Vagina (tissue), 2 donors: Measurements from ENCODE around the gene GNG7. TPM values are rescaled to one million over a fixed set of nuclear protein-coding genes. Genes with fewer than 3 reads are reported as not detected.
A peak's percentile ranks its signal among the peaks of the same experiment; 100 is the strongest.
"Not testable (repeated sequence)": the region's sequence is repeated elsewhere in the genome, so short reads cannot be mapped to it uniquely, and the experiment has no call there.

Experiments used
- DNase-seq, 2 donors: peaks; one replicate each; pipeline ENCODE4 v3.0.0-alpha.2; 2017; ENCODE audit errors: extremely low spot score in 2 of 2
- H3K27ac ChIP-seq: fragments of 200-600 bp; sonication (generic); one replicate; pipeline ENCODE4 v1.5.1; 2019
- H3K27me3 ChIP-seq: fragments of 200-600 bp; sonication (generic); one replicate; pipeline ENCODE4 v1.5.1; 2019
- H3K36me3 ChIP-seq, 2 donors: fragments of 200-600 bp; sonication (generic); one replicate each; pipeline ENCODE4 v1.5.1; 2017 to 2019
- H3K4me1 ChIP-seq: fragments of 200-600 bp; sonication (generic); one replicate; pipeline ENCODE4 v1.5.1; 2019
- H3K4me3 ChIP-seq, 2 donors: fragments of 200-600 bp; sonication (generic); 1 replicate in 1 of 2; 2 replicates in 1 of 2; pipeline ENCODE4 v1.5.1; 2016 to 2019
- H3K9me3 ChIP-seq: fragments of 200-600 bp; sonication (generic); one replicate; pipeline ENCODE4 v1.5.1; 2019
- POLR2A ChIP-seq, 2 donors: fragments of 450-650 bp; IDR thresholded peaks; one replicate each; pipeline ENCODE4 v1.6.1; 2017; ENCODE audit warnings: antibody characterized with exemption in 2 of 2, mild to moderate bottlenecking in 2 of 2, moderate library complexity in 2 of 2
- POLR2AphosphoS5 ChIP-seq, 2 donors: sonication (generic); formaldehyde crosslinking; IDR thresholded peaks; one replicate each; pipeline ENCODE4 v1.9.0; 2017; ENCODE audit warnings: antibody characterized with exemption in 2 of 2, mild to moderate bottlenecking in 2 of 2, low read depth in 1 of 2; ENCODE audit not compliant: insufficient read depth in 1 of 2
- intact Hi-C: fragments of 100-400 bp; cut with DNase I; formaldehyde crosslinking; loops from one replicate; pipeline ENCODE4 v1.15.1; 2023
- total RNA-seq: library from RNA; depleted of rRNA; stranded (reverse); fragments of >200 nt; gene quantifications from one replicate; pipeline ENCODE4 v1.2.3, GENCODE V29; 2016
- TF ChIP-seq, protein P1 (sequence below), 3 experiments: fragments of 450-650 bp in 2 of 3; fragments of 200-600 bp in 1 of 3; sonication (generic) in 1 of 3; IDR thresholded peaks; one replicate each; pipeline ENCODE4 v1.5.1; 2017 to 2019; ENCODE audit warnings: antibody characterized with exemption in 3 of 3, mild to moderate bottlenecking in 2 of 3, moderate library complexity in 2 of 3

GNG7 gene
- total RNA-seq, 1 donor from 2014 or later: 2.0 TPM

DNA sequence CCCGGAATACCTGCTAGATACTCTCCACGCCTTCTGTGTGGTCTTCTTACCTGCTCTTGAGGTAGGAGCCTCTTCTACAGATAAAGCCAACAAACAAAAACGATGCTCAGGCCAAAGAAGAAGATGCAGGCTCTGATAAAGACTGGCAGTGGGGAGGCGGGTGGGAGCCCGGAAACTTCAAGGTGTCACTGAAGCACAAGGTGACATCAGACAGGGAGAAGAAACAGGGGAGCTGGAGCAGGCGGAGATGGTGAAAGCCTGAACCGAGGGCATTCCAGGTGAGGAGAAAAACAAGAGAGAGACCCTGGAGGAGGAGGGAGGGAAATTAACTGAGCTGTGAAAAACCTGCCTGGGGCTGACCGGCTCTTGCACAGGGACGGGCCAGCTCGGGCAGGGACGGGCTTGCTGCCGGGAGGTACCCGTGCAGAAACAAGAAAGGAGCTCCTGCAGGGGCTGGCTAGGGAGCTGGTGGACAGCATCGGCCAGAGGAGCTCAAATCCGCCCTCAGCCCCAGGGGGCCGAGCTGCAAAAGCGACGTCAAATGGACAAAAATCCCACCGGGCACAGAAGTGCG, 19.0 kb downstream of the GNG7 start:
- DNase-seq: no peak
- no peaks in the 10 kb centered on the region for H3K36me3 ChIP-seq
- H3K4me3 ChIP-seq: no peak overlapping the region
- TF ChIP-seq POLR2AphosphoS5 (IDR thresholded peaks at IDR 0.05; ENCODE audit: insufficient read depth in 1 of 2, low read depth in 1 of 2) (no peak), POLR2A (IDR thresholded peaks at IDR 0.05) (no peak)
- TF ChIP-seq, protein P1, sequence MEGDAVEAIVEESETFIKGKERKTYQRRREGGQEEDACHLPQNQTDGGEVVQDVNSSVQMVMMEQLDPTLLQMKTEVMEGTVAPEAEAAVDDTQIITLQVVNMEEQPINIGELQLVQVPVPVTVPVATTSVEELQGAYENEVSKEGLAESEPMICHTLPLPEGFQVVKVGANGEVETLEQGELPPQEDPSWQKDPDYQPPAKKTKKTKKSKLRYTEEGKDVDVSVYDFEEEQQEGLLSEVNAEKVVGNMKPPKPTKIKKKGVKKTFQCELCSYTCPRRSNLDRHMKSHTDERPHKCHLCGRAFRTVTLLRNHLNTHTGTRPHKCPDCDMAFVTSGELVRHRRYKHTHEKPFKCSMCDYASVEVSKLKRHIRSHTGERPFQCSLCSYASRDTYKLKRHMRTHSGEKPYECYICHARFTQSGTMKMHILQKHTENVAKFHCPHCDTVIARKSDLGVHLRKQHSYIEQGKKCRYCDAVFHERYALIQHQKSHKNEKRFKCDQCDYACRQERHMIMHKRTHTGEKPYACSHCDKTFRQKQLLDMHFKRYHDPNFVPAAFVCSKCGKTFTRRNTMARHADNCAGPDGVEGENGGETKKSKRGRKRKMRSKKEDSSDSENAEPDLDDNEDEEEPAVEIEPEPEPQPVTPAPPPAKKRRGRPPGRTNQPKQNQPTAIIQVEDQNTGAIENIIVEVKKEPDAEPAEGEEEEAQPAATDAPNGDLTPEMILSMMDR (IDR thresholded peaks at IDR 0.05): no peak
- no peaks in the 10 kb centered on the region for H3K9me3 ChIP-seq
- no peak overlapping the region for H3K27ac ChIP-seq
- H3K27me3 ChIP-seq: no peaks in the 10 kb centered on the region
- intact Hi-C loops: no loop called here
- no peaks in the 10 kb centered on the region for H3K4me1 ChIP-seq

DNA sequence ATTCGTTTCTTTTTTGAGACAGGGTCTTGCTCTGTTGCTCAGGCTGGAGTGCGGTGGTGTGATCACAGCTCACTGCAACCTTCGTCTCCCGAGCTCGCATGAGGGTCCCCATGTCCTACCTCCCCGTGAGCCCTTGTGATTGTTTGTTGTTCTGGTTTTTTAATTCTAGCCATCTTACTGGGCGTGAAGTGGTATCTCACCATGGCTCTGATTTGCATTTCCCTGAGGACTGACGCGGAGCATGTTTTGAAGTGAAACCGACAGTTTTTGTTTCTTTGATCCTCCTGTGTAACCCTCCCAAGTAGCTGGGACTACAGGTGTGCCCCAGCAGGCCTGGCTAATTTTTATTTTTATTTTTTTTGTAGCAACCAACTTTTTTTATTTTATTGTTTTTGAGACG, 21.7 kb downstream of the GNG7 start:
- TF ChIP-seq POLR2AphosphoS5 (IDR thresholded peaks at IDR 0.05; ENCODE audit: insufficient read depth in 1 of 2, low read depth in 1 of 2): no peak
- TF ChIP-seq, protein P1 (IDR thresholded peaks at IDR 0.05): no peak
- no peak for TF ChIP-seq POLR2A (IDR thresholded peaks at IDR 0.05)
- Histone ChIP-seq H3K4me3 (no peak overlapping the region), H3K4me1 (no peaks in the 10 kb centered on the region), H3K27ac (no peak overlapping the region), H3K36me3 (no peaks in the 10 kb centered on the region), H3K27me3 (no peaks in the 10 kb centered on the region), H3K9me3 (no peaks in the 10 kb centered on the region)
- intact Hi-C loops: no loop called here
- no peak for DNase-seq

DNA sequence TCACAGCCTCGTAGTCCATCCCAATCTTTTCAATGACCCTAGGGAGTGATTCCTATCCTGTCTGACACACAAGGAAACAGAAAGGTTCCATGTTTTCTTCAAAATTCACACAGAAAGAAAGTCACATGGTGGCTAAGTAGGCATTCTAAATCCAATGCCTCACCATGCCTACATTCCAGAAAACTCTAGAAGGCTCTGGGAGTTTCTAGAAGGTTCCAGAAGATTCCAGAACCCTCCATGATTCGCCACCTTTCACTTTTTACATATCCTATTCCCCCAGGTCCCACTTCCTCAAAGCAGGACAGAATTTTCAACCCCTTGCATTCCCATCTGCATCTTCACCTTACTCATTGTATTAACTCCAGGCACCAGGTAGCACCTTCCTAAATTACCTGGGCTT, 23.1 kb downstream of the GNG7 start:
- H3K36me3 ChIP-seq: no peaks in the 10 kb centered on the region
- DNase-seq: no peak
- no peaks in the 10 kb centered on the region for H3K9me3 ChIP-seq
- no peaks in the 10 kb centered on the region for H3K4me1 ChIP-seq
- intact Hi-C loops: no loop called here
- TF ChIP-seq POLR2A (IDR thresholded peaks at IDR 0.05) (no peak), POLR2AphosphoS5 (IDR thresholded peaks at IDR 0.05; ENCODE audit: insufficient read depth in 1 of 2, low read depth in 1 of 2) (peak in 1 of 2 donors; percentile 33)
- no peak overlapping the region for H3K27ac ChIP-seq
- no peak overlapping the region for H3K4me3 ChIP-seq
- no peaks in the 10 kb centered on the region for H3K27me3 ChIP-seq

DNA sequence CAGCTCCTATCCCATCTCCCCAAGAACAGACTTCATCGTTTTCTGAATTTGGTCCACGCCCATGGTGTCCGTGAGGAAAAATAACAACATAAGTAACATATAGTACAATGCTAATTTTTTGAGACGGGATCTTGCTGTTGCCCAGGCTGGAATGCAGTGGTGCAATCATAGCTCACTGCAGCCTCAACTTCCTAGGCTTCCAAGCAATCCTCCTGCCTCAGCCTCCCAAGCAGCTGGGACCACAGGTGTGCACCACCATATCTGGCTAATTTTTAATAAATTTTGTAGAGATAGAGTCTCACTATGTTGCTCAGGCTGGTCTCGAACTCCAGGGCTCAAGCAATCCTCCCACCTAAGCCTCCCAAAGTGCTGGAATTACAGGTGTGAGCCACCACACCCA, 23.5 kb downstream of the GNG7 start:
- H3K27ac ChIP-seq, H3K27me3 ChIP-seq, intact Hi-C loops, H3K4me3 ChIP-seq, H3K9me3 ChIP-seq, H3K4me1 ChIP-seq, H3K36me3 ChIP-seq, DNase-seq: not testable (repeated sequence)

DNA sequence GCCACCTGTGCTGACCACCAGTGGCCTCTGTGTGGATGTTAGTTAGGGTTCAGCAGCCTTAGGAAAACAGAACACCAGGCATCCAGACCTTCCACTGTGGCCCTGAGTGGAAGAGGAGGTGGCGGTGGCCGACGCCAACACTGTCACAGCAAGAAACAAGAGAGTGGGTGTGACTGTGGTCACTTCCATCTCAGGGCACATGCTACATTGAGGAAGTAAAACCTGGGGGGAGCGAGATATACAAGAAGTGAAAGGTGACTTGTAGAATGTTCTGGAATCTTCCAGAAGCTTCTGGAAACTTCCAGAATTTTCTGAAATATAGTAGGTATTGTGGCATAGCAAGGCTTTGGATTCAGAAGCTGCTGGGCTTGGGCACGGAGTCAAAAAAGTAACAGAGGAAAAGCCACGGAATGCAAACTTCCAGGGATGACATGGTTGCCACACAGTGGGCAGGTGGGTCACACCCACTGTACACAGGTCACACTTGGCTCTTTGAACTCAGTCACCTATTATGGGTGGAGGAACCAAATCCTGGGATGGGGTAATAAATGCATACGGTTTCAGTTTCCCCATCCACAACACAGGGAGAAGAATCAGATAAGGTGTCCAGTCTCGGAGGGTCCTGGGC, 24.3 kb downstream of the GNG7 start:
- Histone ChIP-seq H3K27me3 (no peaks in the 10 kb centered on the region), H3K4me3 (no peak overlapping the region), H3K27ac (no peak overlapping the region), H3K4me1 (no peaks in the 10 kb centered on the region), H3K36me3 (no peaks in the 10 kb centered on the region), H3K9me3 (no peaks in the 10 kb centered on the region)
- DNase-seq: no peak
- intact Hi-C loops: no loop called here
- TF ChIP-seq POLR2A (IDR thresholded peaks at IDR 0.05): no peak
- TF ChIP-seq POLR2AphosphoS5 (IDR thresholded peaks at IDR 0.05; ENCODE audit: insufficient read depth in 1 of 2, low read depth in 1 of 2): no peak
- TF ChIP-seq, protein P1 (IDR thresholded peaks at IDR 0.05): no peak

DNA sequence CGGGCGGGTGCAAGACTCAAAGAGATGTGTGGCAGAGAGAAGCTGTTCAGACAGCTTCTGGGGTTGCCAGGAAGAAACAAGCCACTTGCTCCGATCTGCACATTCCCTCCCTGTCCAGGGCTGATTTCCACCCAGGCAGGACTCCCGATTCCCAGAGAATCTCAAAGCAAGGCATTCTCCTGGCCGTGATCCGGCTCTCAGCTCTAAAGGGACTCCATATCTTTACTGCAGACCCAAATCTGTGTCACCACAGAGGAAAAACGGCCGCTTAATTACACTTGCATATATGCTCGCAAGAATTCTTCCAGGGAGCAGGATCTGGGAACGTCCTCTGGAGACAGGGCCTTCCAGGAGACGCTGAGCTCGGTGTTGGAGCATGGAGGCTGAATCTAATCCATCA, 25.7 kb downstream of the GNG7 start:
- Histone ChIP-seq H3K4me1 (no peaks in the 10 kb centered on the region), H3K4me3 (no peak overlapping the region), H3K9me3 (no peaks in the 10 kb centered on the region), H3K27me3 (no peaks in the 10 kb centered on the region), H3K36me3 (no peaks in the 10 kb centered on the region), H3K27ac (no peak overlapping the region)
- TF ChIP-seq, protein P1 (IDR thresholded peaks at IDR 0.05): no peak
- TF ChIP-seq POLR2AphosphoS5 (IDR thresholded peaks at IDR 0.05; ENCODE audit: insufficient read depth in 1 of 2, low read depth in 1 of 2) (no peak), POLR2A (IDR thresholded peaks at IDR 0.05) (no peak)
- no peak for DNase-seq
- intact Hi-C loops: no loop called here
